ENCODE measurements around the gene RAMAC.
"Not testable (repeated sequence)": the region's sequence is repeated elsewhere in the genome, so short reads cannot be mapped to it uniquely, and the experiment has no call there.

RAMAC gene

DNA sequence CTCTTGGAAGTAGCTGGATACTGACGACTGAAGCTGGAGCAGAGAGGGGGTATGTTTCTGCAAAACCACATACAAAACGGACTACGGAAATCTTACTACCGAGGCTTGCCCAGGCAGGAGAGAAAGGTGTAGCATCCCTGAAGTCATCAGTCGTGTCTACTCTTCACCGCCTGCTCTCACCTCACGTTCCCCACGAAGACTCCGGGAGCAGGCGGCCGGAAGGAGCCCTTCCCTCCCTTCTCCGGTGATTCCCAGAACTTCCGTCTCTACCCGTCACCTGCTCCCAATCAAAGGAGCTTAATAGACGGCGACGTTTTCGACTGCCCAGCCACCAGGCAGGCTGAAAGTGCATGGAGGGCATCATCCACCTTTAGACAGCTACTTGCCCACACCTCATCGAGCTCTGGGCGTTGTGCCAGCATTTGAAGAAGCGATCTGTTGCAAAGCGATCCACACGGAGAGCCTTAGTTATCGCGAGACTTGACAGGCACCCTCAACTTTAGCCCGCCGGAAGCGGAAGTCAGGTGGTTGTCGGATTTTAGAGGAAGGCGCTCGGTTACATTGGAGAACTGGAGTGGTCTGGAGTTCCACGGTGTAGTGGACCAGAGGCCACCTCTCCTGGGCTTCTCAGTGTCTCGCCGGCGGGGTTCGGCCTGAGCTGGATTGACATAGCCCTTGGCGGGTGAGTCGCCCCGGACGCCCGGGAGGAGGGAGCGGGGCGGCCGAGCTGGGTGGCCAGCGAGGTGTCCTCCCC is at the start of gene RAMAC:
Gene RAMAC (plus strand): TSS at position 523 of the 754 bp plus-strand sequence. CDS start 2,809 bp downstream, outside the sequence.
- Histone ChIP-seq H3K4me1 (ENCODE audit: control insufficient read depth in 1 of 2, insufficient read depth in 1 of 2, low read depth in 1 of 2, low read length in 1 of 2) (peaks cover 15 to 17% of the 10 kb centered on the region in 2 experiments), H3K27me3 (no peaks in the 10 kb centered on the region), H3K4me3 (ENCODE audit: low read depth in 1 of 2, low read length in 1 of 2) (peak within 1 kb of the TSS; percentile 88 to 93), H3K27ac (peak within 1 kb of the TSS; percentile 74), H3K9me3 (no peaks in the 10 kb centered on the region), H3K36me3 (peaks cover 29% of the 10 kb centered on the region)
- peak; percentile 21 for TF ChIP-seq CTCF (IDR thresholded peaks at IDR 0.05)

DNA sequence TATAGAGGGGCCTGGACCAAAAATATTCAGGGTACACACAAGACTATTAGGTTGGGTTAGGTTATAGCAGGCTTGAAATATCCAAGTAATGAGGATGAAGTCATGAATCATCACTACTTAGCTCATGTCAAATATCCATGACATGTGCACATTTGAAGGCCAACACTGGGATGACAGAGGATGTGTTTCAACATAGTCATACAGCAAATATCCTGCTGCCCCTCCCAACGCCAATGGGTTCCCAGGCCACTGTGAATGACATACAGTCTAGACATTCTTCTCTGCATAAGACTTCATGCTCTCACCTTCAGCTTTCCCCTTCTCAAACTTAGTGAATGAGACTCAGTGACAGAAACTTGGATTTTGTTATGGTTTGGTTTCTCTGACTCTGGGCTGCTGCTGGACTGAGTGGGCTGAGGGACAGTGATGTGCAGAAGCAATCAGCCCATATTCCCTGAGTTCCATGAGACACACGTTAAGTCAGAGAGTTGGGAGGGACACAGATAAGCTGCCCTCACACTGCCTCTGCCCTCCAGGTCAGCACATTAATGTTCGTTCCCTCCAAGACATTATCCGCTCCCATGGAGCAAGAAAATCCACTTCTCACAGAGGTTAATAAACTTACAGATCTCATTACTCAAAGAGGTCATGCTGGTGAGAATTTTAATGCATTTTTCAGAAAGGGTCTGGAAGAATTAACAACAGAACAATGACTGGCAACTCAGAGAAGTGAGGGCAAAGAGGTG is 48.9 kb upstream of the RAMAC start:
- Histone ChIP-seq H3K27ac (no peak overlapping the region), H3K27me3 (no peaks in the 10 kb centered on the region), H3K4me3 (ENCODE audit: low read depth in 1 of 2, low read length in 1 of 2) (no peak overlapping the region), H3K9me3 (no peaks in the 10 kb centered on the region), H3K4me1 (ENCODE audit: control insufficient read depth in 1 of 2, insufficient read depth in 1 of 2, low read depth in 1 of 2, low read length in 1 of 2) (no peaks in the 10 kb centered on the region), H3K36me3 (no peaks in the 10 kb centered on the region)
- no peak for TF ChIP-seq CTCF (IDR thresholded peaks at IDR 0.05)

- Histone ChIP-seq H3K27ac (no peak overlapping the region), H3K9me3 (no peaks in the 10 kb centered on the region), H3K36me3 (no peaks in the 10 kb centered on the region), H3K4me1 (ENCODE audit: control insufficient read depth in 1 of 2, insufficient read depth in 1 of 2, low read depth in 1 of 2, low read length in 1 of 2) (no peaks in the 10 kb centered on the region), H3K27me3 (no peaks in the 10 kb centered on the region), H3K4me3 (ENCODE audit: low read depth in 1 of 2, low read length in 1 of 2) (no peak overlapping the region)
- no peak for TF ChIP-seq CTCF (IDR thresholded peaks at IDR 0.05)
Observed at GRCh38 chr15:82937712-82938058, 48.3 kb upstream of the RAMAC start.

DNA sequence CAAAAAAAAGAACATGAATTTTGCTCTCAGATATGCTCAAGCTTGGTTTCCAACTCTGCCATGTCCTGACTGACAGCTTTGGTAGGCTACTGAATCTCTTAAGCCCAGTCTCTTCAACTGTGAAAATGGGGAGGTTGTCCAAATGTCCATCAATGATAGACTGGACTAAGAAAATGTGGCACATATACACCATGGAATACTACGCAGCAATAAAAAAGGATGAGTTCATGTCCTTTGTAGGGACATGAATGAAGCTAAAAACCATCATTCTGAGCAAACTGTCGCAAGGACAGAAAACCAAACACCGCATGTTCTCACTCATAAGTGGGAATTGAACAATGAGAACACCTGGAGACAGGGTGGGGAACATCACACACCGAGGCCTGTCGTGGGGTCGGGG is 46.3 kb upstream of the RAMAC start:
- not testable (repeated sequence) for H3K4me1 ChIP-seq (ENCODE audit: control insufficient read depth in 1 of 2, insufficient read depth in 1 of 2, low read depth in 1 of 2, low read length in 1 of 2); H3K27me3 ChIP-seq; H3K4me3 ChIP-seq (ENCODE audit: low read depth in 1 of 2, low read length in 1 of 2); H3K27ac ChIP-seq; H3K36me3 ChIP-seq; H3K9me3 ChIP-seq

GRCh38 chr15:82942691-82943090 is 43.3 kb upstream of the RAMAC start:
- Histone ChIP-seq H3K36me3 (no peaks in the 10 kb centered on the region), H3K9me3 (no peaks in the 10 kb centered on the region), H3K27me3 (no peaks in the 10 kb centered on the region), H3K27ac (no peak overlapping the region), H3K4me1 (ENCODE audit: control insufficient read depth in 1 of 2, insufficient read depth in 1 of 2, low read depth in 1 of 2, low read length in 1 of 2) (no peaks in the 10 kb centered on the region), H3K4me3 (ENCODE audit: low read depth in 1 of 2, low read length in 1 of 2) (no peak overlapping the region)
- TF ChIP-seq CTCF (IDR thresholded peaks at IDR 0.05), result no peak

DNA sequence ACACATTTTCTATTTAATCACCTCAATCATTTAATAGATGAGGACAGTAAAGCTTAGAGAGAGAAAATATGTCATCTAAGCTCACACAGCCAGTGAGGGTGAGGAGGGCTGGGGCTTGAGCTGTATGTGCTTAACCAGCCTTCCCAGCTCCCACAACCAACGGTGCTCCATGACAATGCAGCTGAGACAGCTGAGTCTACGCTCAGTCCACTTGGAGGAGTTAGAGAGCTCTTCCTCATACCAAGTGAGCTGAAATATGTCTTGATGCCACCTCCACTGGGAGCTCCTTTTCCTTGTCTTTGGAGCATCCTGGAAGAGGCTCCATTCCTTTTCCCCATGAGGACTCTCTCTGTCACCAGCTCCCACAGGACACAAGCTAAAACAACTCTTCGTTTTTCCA is 42.8 kb upstream of the RAMAC start:
- TF ChIP-seq CTCF (IDR thresholded peaks at IDR 0.05), result no peak
- H3K36me3 ChIP-seq, result no peaks in the 10 kb centered on the region
- H3K27ac ChIP-seq, result no peak overlapping the region
- no peaks in the 10 kb centered on the region for H3K9me3 ChIP-seq
- H3K4me1 ChIP-seq (ENCODE audit: control insufficient read depth in 1 of 2, insufficient read depth in 1 of 2, low read depth in 1 of 2, low read length in 1 of 2), result no peaks in the 10 kb centered on the region
- no peaks in the 10 kb centered on the region for H3K27me3 ChIP-seq
- no peak overlapping the region for H3K4me3 ChIP-seq (ENCODE audit: low read depth in 1 of 2, low read length in 1 of 2)
